Ascending aorta (tissue), 2 donors: ENCODE results near the gene MTLN. TPM values are rescaled to one million over a fixed set of nuclear protein-coding genes. Genes with fewer than 3 reads are reported as not detected.
"Not testable (repeated sequence)": the region's sequence is repeated elsewhere in the genome, so short reads cannot be mapped to it uniquely, and the experiment has no call there.

Experiments
- DNase-seq, 2 donors: peaks; one replicate each; pipeline ENCODE4 v3.0.0-alpha.2; 2019; ENCODE audit warnings: low spot score in 2 of 2
- H3K27ac ChIP-seq, 2 donors: fragments of 200-600 bp; sonication (generic); one replicate each; pipeline ENCODE4 v1.5.1; 2016 to 2017; ENCODE audit warnings: mild to moderate bottlenecking in 1 of 2
- H3K27me3 ChIP-seq: fragments of 200-600 bp; sonication (generic); one replicate; pipeline ENCODE4 v1.5.1; 2017
- H3K36me3 ChIP-seq, 2 donors: fragments of 200-600 bp; sonication (generic); one replicate each; pipeline ENCODE4 v1.5.1; 2016
- H3K4me1 ChIP-seq, 2 donors: fragments of 200-600 bp; sonication (generic); one replicate each; pipeline ENCODE4 v1.5.1; 2016 to 2017; ENCODE audit warnings: mild to moderate bottlenecking in 1 of 2
- H3K4me3 ChIP-seq, 2 donors: fragments of 200-600 bp; sonication (generic); one replicate each; pipeline ENCODE4 v1.5.1; 2016 to 2017; ENCODE audit warnings: mild to moderate bottlenecking in 1 of 2
- H3K9me3 ChIP-seq, 2 donors: fragments of 200-600 bp; sonication (generic); one replicate each; pipeline ENCODE4 v1.5.1; 2016
- CTCF ChIP-seq, 3 experiments: fragments of 200-600 bp in 2 of 3; fragments of 450-650 bp in 1 of 3; sonication (generic) in 2 of 3; IDR thresholded peaks; one replicate each; pipeline ENCODE4 v1.5.1; 2016 to 2019; ENCODE audit warnings: antibody characterized with exemption in 3 of 3, mild to moderate bottlenecking in 1 of 3, moderate library complexity in 1 of 3
- intact Hi-C: fragments of 100-400 bp; cut with DNase I; formaldehyde crosslinking; loops from one replicate; pipeline ENCODE4 v1.15.1; 2023
- total RNA-seq: library from RNA; depleted of rRNA; stranded (reverse); fragments of >200 nt; gene quantifications from one replicate; pipeline ENCODE4 v1.1.0, GENCODE V29; 2016

Gene MTLN
- total RNA-seq, 1 donor from 2014 or later: 381 TPM

GRCh38 chr2:110198016-110198415, 14.3 kb downstream of the MTLN start:
- Histone ChIP-seq H3K4me3 (no peak overlapping the region), H3K27me3 (no peaks in the 10 kb centered on the region), H3K36me3 (no peaks in the 10 kb centered on the region), H3K9me3 (no peaks in the 10 kb centered on the region), H3K27ac (no peak overlapping the region), H3K4me1 (no peaks in the 10 kb centered on the region)
- intact Hi-C loops: no loop called here
- no peak for DNase-seq
- TF ChIP-seq CTCF (IDR thresholded peaks at IDR 0.05): no peak

GRCh38 chr2:110197452-110197851, 14.9 kb downstream of the MTLN start:
- Histone ChIP-seq H3K9me3 (no peaks in the 10 kb centered on the region), H3K36me3 (no peaks in the 10 kb centered on the region), H3K4me1 (no peaks in the 10 kb centered on the region), H3K27me3 (no peaks in the 10 kb centered on the region), H3K4me3 (no peak overlapping the region), H3K27ac (no peak overlapping the region)
- no peak for DNase-seq
- no peak for TF ChIP-seq CTCF (IDR thresholded peaks at IDR 0.05)
- intact Hi-C loops: no loop called here

- intact Hi-C loops, H3K36me3 ChIP-seq, H3K9me3 ChIP-seq: not testable (repeated sequence)
These were observed 22.2 kb downstream of the MTLN start for GRCh38 chr2:110190169-110190568.

GRCh38 chr2:110182449-110182848, 29.9 kb downstream of the MTLN start:
- intact Hi-C loops: no loop called here
- no peaks in the 10 kb centered on the region for H3K27me3 ChIP-seq
- H3K27ac ChIP-seq: no peak overlapping the region
- no peaks in the 10 kb centered on the region for H3K4me1 ChIP-seq
- no peak for TF ChIP-seq CTCF (IDR thresholded peaks at IDR 0.05)
- DNase-seq: no peak
- H3K4me3 ChIP-seq: no peak overlapping the region
- H3K36me3 ChIP-seq: no peaks in the 10 kb centered on the region
- H3K9me3 ChIP-seq: no peaks in the 10 kb centered on the region

More at GRCh38 chr2:110190169-110190568, 22.2 kb downstream of the MTLN start:
- not testable (repeated sequence) for H3K4me3 ChIP-seq, H3K4me1 ChIP-seq, H3K27me3 ChIP-seq, H3K27ac ChIP-seq, DNase-seq

GRCh38 chr2:110180036-110180435, 32.3 kb downstream of the MTLN start:
- no peaks in the 10 kb centered on the region for H3K9me3 ChIP-seq
- H3K27ac ChIP-seq: no peak overlapping the region
- H3K4me3 ChIP-seq: no peak overlapping the region
- intact Hi-C loops: no loop called here
- no peak for DNase-seq
- H3K4me1 ChIP-seq: no peaks in the 10 kb centered on the region
- no peak for TF ChIP-seq CTCF (IDR thresholded peaks at IDR 0.05)
- peaks cover 0 to 3% of the 10 kb centered on the region in 2 donors for H3K36me3 ChIP-seq
- no peaks in the 10 kb centered on the region for H3K27me3 ChIP-seq

GRCh38 chr2:110173523-110173922, 38.8 kb downstream of the MTLN start:
- H3K27me3 ChIP-seq: no peaks in the 10 kb centered on the region
- no peak for DNase-seq
- H3K4me1 ChIP-seq: no peaks in the 10 kb centered on the region
- intact Hi-C loops: no loop called here
- no peak overlapping the region for H3K27ac ChIP-seq
- TF ChIP-seq CTCF (IDR thresholded peaks at IDR 0.05): no peak
- peaks cover 0 to 3% of the 10 kb centered on the region in 2 donors for H3K36me3 ChIP-seq
- H3K9me3 ChIP-seq: no peaks in the 10 kb centered on the region
- H3K4me3 ChIP-seq: no peak overlapping the region
